Measurements from ENCODE around the gene RIMKLB.

RIMKLB gene, protein sequence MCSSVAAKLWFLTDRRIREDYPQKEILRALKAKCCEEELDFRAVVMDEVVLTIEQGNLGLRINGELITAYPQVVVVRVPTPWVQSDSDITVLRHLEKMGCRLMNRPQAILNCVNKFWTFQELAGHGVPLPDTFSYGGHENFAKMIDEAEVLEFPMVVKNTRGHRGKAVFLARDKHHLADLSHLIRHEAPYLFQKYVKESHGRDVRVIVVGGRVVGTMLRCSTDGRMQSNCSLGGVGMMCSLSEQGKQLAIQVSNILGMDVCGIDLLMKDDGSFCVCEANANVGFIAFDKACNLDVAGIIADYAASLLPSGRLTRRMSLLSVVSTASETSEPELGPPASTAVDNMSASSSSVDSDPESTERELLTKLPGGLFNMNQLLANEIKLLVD

DNA sequence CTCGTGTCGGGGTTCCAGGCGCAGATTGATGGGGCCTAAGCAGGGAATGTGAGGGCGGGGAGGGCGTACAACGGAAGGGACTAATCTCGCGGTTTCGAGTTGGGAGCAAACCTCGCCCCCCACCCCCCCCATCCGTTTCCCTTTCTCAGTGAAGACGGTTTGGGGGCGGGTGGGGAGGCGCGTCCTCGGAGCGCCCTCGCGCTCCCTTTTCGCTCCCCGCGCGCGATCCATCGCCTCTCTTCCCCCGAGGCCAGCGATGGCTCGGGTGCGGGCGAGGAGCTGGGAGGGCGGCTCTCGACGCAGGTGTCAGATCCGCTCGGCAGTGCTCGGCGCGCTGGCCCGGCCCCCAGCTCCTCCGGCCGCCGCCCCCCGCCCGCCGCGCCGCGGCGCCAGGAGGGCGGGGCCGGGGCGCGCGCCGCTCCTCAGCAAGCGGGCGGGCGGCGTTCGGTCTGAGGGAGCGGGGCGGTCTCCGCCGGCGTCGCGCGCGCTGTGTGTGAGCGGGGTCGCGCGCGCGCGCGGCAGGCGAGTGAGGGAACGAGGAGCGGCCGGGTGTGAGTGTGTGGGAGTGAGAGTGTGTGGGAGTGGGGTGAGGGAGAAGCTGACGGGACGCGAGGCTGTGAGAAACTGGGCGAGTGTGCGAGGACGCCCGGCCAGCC, at the start of gene RIMKLB:
Gene RIMKLB, plus strand, starts transcription at position 516 of the 656 bp plus-strand sequence. CDS start 15,876 bp downstream, outside the sequence.
- DNase-seq, result peak; percentile 77 to 84

DNA sequence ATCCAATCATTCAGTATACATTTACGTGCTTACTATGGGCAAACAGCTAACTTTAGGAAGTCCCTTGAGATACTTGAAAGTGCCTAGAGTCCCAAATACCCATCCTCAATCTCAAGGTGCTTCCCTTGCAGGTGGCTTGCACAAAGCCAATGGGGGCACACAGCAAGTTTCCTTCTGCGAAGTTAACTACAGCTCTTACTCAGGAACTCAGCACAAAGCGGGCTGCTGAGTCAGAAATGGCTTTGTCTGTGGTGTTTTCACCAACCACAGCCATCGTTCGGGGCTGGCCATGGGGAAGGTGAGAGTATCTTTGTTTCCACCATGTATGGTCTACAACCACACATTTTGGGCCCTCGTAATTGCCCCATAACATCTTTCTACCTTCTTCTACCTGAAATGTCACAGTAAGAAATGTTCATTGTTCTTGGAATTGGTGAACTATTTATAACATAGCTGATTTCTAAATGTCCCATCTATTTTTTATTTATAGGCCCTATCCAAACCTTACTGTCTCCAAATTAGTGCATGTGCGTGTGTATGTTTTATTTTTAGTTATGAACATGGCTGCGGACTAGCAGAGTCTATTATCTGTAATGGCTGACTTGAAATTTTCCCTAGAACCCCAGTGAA, 49.1 kb upstream of the RIMKLB start:
- DNase-seq, result peak in 1 of 2 donors; percentile 16

DNA sequence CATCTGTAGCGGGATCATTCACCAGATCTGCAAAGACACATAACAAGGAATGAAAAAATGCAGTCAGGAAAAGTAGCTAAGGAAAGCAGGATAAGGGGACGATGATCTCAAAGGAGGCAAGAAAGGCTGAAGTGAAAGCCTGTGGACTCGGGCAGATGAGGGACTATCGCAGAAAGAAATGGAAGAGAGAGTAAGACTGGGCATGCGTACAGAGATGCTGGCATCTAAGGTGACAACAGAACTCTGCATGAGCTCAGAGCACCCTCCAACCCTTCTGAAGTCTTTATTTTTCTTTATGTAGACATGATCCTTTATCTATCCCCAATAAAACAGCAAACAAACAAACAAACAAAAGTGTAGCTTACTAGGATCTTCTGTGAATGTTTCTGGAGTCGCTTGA, 42.4 kb upstream of the RIMKLB start:
- DNase-seq, result no peak

DNA sequence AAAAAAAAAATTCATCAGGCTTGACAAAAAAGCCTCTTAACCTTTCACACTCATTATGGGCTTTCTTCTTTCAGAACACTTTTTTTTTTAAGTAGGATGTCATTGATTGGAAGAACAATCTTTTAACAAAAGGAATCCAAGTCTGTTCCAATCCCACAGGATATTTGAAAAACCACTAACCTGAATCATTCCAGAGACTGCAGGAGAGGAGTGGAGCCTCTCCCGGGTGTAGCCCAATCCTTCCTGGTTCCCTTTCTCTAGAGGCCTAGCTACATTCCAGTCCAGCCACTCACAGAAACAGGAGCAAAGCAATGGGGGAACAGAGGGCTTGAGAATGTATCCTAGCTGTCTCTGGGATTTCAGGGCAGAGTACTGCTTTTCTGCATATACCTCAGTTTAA, 39.4 kb upstream of the RIMKLB start:
- no peak for DNase-seq

DNA sequence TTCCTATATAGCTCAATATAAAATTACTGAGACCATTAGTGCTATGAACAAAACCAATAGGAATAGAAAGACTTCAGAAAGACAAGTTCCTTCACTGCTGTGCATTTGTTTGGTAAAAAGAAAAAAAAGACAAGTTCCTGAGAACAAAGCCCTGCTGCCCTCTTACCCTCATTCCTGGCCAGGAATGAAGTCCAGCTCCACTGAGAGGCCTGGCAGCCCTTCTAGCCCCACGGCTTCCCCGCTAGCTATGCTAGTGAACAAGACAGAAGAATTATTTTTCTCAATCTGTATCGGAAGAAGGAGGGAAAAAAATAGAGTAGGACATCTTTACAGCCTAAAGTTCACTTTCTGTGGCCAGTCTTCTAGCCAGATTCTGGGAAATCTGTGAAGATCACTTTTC, 36.8 kb upstream of the RIMKLB start:
- no peak for DNase-seq

DNA sequence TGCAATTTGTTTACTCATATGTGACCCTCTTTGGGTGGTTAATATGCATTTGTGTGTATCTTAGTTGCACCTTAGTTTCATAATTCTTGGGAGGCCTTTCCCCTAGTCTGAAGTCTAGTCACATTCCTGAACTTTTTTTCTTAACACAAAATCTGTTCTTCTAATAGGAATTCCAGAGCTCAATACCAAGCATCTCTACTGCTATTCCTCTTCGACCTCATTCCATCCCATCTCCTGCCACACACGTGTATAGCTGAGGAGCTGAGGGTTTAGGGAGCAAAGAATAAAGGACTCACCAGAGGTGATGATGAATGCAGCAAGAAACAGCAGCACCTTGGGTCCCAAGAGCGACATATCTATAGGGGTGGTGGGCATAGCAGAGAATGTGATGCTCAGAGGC, 36.0 kb upstream of the RIMKLB start:
- no peak for DNase-seq

DNA sequence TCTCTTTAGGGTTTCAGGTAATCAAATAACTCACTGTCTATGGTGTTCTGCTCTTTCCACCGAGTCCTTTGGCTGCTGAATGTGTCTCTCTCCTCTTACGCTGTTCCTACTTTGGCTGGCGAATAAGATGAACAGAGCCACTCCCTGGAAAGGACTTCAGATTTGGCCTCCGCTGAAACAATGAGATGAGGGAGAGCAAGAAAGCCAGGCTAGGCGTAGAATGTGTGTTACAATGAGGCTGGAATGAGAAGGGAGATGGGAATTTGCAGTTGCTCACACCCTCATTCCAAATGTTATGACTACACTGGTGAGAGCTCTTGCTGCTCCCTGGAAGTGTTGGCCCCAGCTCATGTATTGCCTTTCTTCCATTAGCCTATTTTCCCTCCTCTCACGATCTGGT, 35.2 kb upstream of the RIMKLB start, which contains the start of gene MFAP5:
Gene MFAP5, minus strand, starts transcription at position 234 of the 400 bp plus-strand sequence. CDS start 722 bp downstream, outside the sequence.
- no peak for DNase-seq

DNA sequence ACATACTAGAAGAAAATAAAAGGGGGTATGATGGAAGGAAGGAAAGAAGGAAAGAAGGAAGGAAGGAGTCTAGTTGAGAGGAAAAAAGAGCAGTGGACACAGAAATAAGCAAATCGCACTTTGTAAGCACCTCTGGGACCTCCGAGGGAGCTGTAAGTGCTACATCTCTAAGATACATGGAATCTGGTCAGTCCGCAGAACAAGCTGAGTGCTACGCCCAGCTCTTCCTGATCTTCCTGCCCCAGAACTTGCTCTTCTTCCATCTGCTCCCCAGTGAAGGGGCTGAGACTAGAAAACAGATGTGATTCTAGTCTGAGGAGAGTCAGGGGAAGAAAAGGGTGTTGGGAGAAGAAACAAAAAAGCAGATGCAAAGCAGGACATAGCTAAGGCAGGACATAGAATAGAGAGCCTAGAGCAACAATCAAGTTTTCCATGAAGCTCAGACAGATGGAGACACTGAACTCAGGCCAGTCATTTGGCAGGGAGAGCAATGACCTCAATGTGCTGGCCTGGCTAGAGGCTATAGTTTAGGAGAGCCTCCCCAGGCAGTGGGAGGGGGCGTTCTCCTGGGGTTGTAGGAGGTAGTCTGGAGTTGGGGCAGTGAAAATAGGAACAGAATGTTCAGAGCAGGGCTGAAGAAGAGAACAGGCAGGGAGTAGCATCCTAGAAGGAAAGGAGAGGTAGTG, 33.4 kb upstream of the RIMKLB start:
- no peak for DNase-seq

DNA sequence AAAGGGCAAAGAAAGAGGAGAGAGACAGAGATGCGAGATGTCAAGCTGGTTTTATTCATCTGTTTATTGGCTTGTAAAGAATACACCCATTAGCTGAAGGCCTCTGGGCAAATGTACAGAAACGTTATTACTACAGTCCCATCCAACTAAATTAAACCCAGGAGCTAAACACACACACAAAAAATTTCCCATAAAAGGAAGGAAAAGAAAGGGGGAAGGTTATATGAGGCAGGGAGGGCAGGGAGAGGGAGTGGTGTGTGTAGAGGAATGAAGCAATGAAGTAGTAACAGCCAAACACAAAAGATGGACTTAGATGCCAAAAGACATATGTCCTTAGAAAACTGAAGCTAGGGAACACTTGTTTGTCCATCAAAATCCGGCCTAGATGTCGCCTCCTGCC, 32.0 kb upstream of the RIMKLB start:
- DNase-seq, result no peak

DNA sequence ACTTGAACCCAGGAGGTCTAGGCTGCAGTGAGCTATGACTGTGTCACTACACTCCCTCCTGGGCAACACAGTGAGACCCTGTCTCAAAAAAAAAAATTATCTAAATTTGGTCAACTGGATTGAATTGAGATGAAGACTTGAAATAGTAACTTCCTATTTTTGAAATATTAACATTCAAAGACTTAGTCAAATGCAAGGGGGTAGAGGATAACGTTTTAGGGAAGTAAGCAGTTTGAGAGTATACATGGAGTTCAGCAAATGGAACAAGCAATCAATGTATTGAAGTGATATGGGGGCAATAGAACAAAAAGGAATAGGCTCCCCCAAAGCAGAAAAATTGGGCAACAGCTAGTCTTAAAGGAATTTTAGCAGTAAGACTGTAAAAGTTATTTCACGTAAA, 30.5 kb upstream of the RIMKLB start:
- no peak for DNase-seq

DNA sequence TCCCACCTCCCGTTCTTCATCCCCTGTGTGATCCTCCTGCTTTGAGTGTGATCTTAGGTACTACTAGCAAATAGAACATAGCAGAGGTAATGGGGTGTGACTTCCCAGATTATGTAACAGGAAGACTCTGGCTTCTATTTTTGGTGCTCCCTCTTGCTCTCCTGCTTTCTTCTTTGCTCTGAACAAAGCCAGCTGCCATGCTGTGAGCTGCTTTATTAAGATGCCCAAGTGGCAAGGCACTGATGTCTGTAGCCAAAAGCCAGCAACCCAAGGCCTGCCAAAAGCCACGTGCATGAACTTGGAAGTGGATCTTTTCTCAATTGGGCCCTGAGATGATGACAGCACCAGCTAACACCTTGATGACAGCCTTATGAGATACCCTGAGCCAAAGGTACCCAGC, 29.4 kb upstream of the RIMKLB start:
- DNase-seq, result no peak

DNA sequence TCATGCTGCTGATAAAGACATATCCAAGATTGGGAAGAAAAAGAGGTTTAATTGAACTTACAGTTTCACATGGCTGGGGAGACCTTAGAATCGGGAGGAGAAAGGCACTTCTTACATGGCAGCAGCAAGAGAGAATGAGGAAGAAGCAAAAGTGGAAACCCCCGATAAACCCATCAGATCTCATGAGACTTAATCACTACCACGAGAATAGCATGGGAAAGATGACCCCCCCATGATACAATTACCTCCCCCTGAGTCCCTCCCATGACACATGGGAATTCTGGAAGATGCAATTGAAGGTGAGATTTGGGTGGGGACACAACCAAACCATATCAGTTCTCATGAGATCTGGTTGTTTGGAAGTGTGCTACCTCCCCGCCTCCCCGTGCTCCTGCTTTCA, 25.4 kb upstream of the RIMKLB start:
- no peak for DNase-seq

DNA sequence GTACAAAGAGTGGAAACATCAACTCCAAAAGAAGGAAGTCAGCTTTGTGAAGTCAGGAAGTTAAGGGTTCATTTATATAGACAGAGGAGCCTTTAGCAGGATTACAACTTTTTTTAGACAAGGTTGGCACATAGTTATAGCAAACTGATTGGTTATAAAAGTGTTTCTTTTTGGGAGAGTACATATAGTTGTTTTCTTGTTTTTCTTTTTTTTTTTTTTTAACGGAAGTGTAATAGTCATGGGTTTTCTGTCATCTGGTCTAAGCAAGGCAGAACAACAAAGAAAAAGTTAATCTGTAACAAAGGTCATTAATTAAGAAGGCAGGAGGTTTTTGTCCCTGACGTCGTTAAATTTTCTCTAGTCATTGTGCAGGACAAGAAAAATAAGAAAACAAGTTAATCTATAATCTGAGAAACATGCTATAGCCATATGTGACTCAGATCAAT, 22.2 kb upstream of the RIMKLB start:
- no peak for DNase-seq

DNA sequence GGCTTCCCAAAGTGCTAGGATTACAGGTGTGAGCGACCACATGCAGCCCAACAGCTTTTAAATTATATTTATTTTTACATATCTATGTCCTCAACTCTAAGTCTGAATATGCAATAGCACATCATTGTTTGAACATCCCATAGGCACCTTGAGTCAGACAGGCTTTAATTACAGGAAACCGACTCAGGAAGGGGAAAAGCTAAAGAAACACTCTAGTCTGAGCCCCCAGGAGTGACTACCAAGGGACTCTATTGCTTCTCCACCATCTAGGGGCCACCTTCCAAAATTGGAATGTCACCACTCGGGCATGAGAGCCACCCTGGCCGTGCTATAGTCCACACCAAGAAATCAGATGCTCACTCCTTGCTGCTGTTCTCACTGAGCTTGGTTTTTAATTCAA, 21.1 kb upstream of the RIMKLB start:
- DNase-seq, result no peak

DNA sequence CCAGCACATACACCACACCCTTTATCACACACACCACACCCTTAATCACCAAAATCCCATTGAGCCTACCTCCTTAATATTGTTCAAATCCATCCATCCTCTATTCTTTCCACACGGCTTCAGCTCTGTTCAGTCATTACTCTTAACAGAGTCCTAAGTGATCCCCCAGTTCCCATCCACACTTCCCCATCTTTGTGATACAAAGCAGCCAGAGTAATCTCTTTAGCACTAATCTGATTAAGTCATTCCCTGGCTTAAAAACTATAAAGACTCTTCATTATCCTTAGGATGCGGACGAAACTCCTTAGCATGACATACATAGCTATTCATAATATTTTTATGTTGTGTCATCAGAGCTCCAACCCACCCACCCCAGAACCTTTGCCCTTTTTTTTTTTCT, 20.4 kb upstream of the RIMKLB start:
- no peak for DNase-seq

DNA sequence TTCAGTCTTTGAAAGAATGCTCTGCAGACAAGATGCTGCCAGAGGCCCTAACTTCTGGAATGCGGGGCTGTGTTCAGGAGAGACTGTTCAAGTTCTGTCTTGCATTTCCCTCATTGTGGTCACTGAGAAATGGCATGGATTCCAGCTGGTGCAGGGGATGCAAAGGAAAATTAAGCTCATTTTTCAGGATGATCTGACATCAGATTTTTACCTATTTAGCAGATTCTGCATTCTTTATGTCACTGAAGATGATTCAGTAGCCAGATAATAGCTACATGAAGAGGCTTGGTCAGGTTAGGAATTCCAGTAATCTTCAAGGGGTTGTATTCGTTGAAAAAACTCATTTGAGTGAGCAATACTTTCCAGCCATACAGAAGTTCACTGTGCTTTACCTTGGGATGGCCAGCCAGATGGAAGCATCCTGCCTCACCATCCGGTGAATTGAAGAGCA, 19.1 kb upstream of the RIMKLB start:
- no peak for DNase-seq

DNA sequence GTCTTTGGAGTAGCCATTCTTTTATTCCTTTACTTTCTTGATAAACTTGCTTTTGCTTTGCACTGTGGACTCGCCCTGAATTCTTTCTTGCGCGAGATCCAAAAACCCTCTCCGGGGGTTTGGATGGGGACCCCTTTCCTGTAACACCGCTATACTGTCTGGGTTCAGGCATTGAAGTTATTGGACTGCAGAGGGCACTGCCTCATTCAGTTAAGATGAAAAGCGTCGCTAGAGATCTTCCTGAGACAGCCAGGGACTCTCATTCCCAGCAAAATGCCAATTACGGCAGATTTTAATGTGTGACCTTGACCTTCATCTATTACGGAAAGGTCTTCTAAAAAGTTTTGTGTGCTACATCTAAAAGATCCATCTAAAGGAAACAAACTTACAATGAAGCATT, 17.3 kb upstream of the RIMKLB start:
- DNase-seq, result no peak

DNA sequence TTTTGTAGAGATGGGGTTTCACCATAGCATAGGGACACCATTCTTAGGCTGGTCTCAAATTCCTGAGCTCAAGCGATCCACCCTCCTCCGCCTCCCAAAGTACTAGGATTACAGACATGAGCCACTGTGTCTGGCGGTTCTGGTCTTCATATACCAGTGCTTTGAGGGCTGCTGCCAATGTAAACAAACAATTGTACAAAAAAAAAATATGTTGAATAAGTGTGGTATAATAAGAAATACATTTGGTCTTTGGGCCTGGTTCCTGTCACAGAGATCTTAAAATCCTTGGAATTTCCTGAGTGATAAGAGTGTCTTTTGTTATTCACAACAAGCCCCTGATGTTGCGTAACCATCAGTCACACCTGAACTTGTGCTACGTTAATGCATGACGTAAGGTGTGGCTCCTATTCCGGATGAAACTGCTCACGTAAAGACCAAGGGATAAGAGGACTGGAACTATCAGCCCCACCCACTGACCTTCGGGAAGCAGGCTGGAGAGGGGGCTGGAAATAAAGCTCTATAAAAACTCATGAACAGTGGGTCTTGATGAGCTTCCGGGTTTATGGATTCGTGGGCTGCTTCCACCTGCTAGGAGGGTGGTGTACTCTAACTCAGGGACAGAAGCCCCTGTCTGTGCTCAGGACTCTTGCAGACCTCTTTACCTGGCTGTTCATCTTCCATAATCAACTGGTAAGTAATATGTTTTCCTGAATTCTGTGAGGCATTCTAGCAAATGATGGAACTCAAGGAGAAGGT, 16.5 kb upstream of the RIMKLB start:
- DNase-seq, result no peak

DNA sequence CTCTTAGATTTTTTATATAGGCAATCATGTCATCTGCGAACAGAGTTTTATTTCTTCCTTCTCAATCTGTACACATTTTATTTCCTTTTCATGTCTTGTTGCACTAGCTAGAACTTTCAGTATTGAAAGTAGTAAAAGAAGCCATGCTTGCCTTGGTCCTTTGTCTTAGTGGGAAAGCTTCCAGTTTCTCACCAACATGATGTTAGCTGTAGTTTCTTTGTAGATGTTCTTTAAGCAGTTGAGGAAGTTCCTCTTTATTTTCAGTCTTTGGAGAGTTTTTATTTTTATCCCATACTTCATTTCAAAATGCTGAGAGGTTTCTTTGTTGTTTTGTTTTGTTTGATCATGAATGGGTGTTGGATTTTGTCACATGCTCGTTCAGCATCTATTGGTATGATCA, 12.7 kb upstream of the RIMKLB start:
- no peak for DNase-seq

DNA sequence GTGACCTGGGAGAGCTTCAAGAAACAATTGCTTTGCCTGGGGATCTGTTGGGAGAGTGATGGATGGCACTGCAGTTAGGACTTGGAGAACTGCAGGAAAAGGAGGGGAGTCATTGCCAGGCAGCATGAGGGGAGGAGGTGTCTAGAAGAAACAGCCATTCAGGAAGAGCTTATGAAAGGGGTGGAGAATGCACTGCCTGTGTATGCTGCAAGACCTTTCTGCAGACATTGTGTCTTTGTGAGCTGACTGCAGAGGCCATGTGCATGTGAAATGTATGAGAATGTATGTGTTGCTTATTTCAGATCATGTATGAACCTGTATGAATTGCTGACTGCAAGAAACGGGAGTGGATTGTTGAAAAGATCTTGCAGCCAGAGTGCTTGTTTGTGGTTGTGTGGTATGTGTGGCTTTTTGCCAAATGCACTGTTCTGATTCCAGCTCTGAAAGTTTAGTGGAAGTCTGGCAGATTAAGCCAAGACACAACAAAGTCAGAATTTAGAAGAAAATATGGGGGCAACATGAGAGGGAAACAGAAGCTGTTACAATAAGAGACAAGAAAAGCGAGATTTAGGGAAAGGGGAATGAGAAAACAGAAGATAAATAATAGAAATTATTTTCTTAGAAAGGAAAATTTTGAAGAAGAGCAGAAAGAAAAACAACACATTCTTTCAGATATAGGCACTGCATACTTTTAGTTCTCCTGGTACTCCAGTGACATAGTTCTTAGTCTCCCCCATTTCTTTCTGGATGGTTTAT, 9.8 kb upstream of the RIMKLB start:
- DNase-seq, result no peak

DNA sequence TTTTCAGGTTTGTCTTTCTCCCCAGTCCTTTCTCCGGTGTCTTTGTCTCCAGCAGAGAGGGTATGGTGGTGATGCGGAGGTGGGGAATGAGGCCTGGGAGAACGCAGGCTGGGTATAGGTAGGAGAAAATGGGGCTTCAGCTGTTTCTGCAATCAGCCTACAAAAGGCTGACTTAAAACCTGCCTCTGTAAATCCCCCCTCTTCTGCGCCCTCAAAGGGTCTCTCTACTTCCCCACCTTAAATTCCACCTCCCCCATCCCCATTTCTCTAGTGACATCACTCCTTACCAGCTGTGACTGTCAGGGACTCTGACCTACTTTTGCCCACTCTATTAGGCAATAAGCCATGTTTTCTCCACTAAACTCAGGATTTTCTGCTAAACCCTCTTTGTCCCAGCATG, 8.1 kb upstream of the RIMKLB start:
- DNase-seq, result no peak

DNA sequence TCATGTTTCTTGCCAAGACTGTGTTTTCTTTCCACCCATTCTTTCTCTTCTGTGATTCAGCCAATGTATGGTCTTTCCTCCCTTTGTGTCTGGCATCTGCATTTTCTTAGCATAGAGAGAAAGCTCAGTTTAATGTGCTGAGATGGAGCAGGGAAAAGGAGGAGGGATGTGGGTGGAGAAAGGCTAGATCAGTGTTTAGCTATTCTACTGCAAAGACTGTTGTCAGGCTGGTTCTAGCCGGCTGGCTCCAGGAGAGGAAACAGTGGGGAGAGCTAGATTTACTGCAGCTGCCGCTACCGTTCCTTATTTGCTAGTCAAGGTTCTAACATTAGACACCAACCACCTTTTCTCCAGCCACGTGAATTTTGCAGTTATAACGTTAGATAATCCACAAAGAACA, 5.2 kb upstream of the RIMKLB start:
- no peak for DNase-seq

All from CD4-positive, alpha-beta T cell treated with Interferon alpha-2 for 1 hour (primary cell).